Stimulated activated naive CD4-positive, alpha-beta T cell (primary cell): Measurements from ENCODE around the gene GALNT18.

Experiments
- DNase-seq, 6 experiments: peaks; one replicate each; lab custom pipeline; 2025; lab: John Stamatoyannopoulos, UW

The GALNT18 gene

GRCh38 chr11:11621573-11622339 is at the start of gene GALNT18:
TSS of gene GALNT18 (minus strand) at chr11:11622005.
- DNase-seq = peak; percentile 14 to 61 (median 18)

GRCh38 chr11:11670574-11670973 is 48.8 kb upstream of the GALNT18 start:
- no peak for DNase-seq

- DNase-seq = no peak
Observed at GRCh38 chr11:11669233-11669846, 47.5 kb upstream of the GALNT18 start.

GRCh38 chr11:11668781-11669180 is 47.0 kb upstream of the GALNT18 start:
- DNase-seq = no peak

GRCh38 chr11:11668274-11668673 is 46.5 kb upstream of the GALNT18 start:
- DNase-seq = no peak

- DNase-seq = no peak
Observed at GRCh38 chr11:11667056-11667455, 45.3 kb upstream of the GALNT18 start.

- no peak for DNase-seq
Observed at GRCh38 chr11:11665407-11665806, 43.6 kb upstream of the GALNT18 start.

- no peak for DNase-seq
Observed at GRCh38 chr11:11663907-11664306, 42.1 kb upstream of the GALNT18 start.

- no peak for DNase-seq
Observed at GRCh38 chr11:11662578-11662977, 40.8 kb upstream of the GALNT18 start.

GRCh38 chr11:11661326-11662040 is 39.7 kb upstream of the GALNT18 start:
- no peak for DNase-seq

- no peak for DNase-seq
Observed at GRCh38 chr11:11660363-11660740, 38.5 kb upstream of the GALNT18 start.

GRCh38 chr11:11659567-11660362 is 38.0 kb upstream of the GALNT18 start:
- no peak for DNase-seq

GRCh38 chr11:11657218-11657955 is 35.6 kb upstream of the GALNT18 start:
- DNase-seq = no peak

- DNase-seq = no peak
Observed at GRCh38 chr11:11641581-11641980, 19.8 kb upstream of the GALNT18 start.

GRCh38 chr11:11640996-11641395 is 19.2 kb upstream of the GALNT18 start:
- DNase-seq = no peak

GRCh38 chr11:11640152-11640551 is 18.3 kb upstream of the GALNT18 start:
- no peak for DNase-seq

GRCh38 chr11:11636671-11637070 is 14.9 kb upstream of the GALNT18 start:
- DNase-seq = no peak

- DNase-seq = no peak
Observed at GRCh38 chr11:11635443-11635842, 13.6 kb upstream of the GALNT18 start.

- no peak for DNase-seq
Observed at GRCh38 chr11:11629368-11629767, 7.6 kb upstream of the GALNT18 start.

- no peak for DNase-seq
Observed at GRCh38 chr11:11628651-11629050, 6.8 kb upstream of the GALNT18 start.

- no peak for DNase-seq
Observed at GRCh38 chr11:11626128-11626527, 4.3 kb upstream of the GALNT18 start.

- no peak for DNase-seq
Observed at GRCh38 chr11:11624926-11625325, 3.1 kb upstream of the GALNT18 start.
